HEK293T (cell line): ENCODE measurements around the gene IFNA5.

Experiments
- CTCF ChIA-PET: fragments of 350-600 bp; formaldehyde crosslinking; extraction: SDS; loops from one replicate; lab custom pipeline; 2021; ENCODE audit warnings: antibody characterized with exemption, inconsistent platforms; lab: Yijun Ruan, JAX
- POLR2A ChIA-PET: fragments of 350-600 bp; formaldehyde crosslinking; extraction: SDS; loops from one replicate; lab custom pipeline; 2020; ENCODE audit warnings: antibody characterized with exemption, inconsistent platforms; lab: Yijun Ruan, JAX
- DNase-seq: peaks from one replicate; pipeline ENCODE4 v3.0.0; 2012; ENCODE audit warnings: mixed read lengths; ENCODE audit errors: extremely low spot score
- ARNT ChIP-seq: fragments of 450-650 bp; IDR thresholded peaks from 2 replicates; pipeline ENCODE4 v1.6.1; 2017; ENCODE audit warnings: mild to moderate bottlenecking
- BHLHE40 ChIP-seq: fragments of 450-650 bp; IDR thresholded peaks from 2 replicates; pipeline ENCODE4 v1.6.1; 2016; ENCODE audit warnings: mild to moderate bottlenecking, moderate library complexity, borderline replicate concordance
- CTBP1 ChIP-seq: fragments of 450-650 bp; IDR thresholded peaks from 2 replicates; pipeline ENCODE4 v1.6.1; 2016; ENCODE audit warnings: borderline replicate concordance
- ELF4 ChIP-seq: fragments of 450-650 bp; IDR thresholded peaks from 2 replicates; pipeline ENCODE4 v1.6.1; 2017; ENCODE audit warnings: antibody characterized with exemption
- FOXA1 ChIP-seq: fragments of 450-650 bp; IDR thresholded peaks from 2 replicates; pipeline ENCODE4 v1.6.1; 2016; ENCODE audit warnings: mild to moderate bottlenecking
- FOXK2 ChIP-seq: fragments of 450-650 bp; IDR thresholded peaks from 2 replicates; pipeline ENCODE4 v1.6.1; 2016; ENCODE audit warnings: mild to moderate bottlenecking
- FOXM1 ChIP-seq: fragments of 450-650 bp; IDR thresholded peaks from 2 replicates; pipeline ENCODE4 v1.6.1; 2017; ENCODE audit warnings: mild to moderate bottlenecking, borderline replicate concordance
- HDGF ChIP-seq: fragments of 450-650 bp; IDR thresholded peaks from 2 replicates; pipeline ENCODE4 v1.6.1; 2017; ENCODE audit warnings: antibody characterized with exemption, borderline replicate concordance
- L3MBTL2 ChIP-seq: fragments of 450-650 bp; conservative IDR thresholded peaks from 2 replicates; pipeline ENCODE4 v1.6.1; 2016; ENCODE audit warnings: mild to moderate bottlenecking
- LEF1 ChIP-seq: fragments of 450-650 bp; IDR thresholded peaks from 2 replicates; pipeline ENCODE4 v1.6.1; 2017; ENCODE audit warnings: mild to moderate bottlenecking, borderline replicate concordance
- NFRKB ChIP-seq: fragments of 450-650 bp; IDR thresholded peaks from 2 replicates; pipeline ENCODE4 v1.6.1; 2016; ENCODE audit warnings: mild to moderate bottlenecking, moderate library complexity
- SP1 ChIP-seq: fragments of 450-650 bp; IDR thresholded peaks from 2 replicates; pipeline ENCODE4 v1.6.1; 2017
- SUZ12 ChIP-seq: fragments of 450-650 bp; IDR thresholded peaks from 2 replicates; pipeline ENCODE4 v1.6.1; 2016; ENCODE audit warnings: mild to moderate bottlenecking
- TARDBP ChIP-seq: fragments of 450-650 bp; IDR thresholded peaks from 2 replicates; pipeline ENCODE4 v1.6.1; 2016
- ZNF384 ChIP-seq: fragments of 450-650 bp; IDR thresholded peaks from 2 replicates; pipeline ENCODE4 v1.6.1; 2016
- TF ChIP-seq, protein P1 (sequence below): fragments of 450-650 bp; IDR thresholded peaks from 2 replicates; pipeline ENCODE4 v1.6.1; 2016

IFNA5 gene

DNA sequence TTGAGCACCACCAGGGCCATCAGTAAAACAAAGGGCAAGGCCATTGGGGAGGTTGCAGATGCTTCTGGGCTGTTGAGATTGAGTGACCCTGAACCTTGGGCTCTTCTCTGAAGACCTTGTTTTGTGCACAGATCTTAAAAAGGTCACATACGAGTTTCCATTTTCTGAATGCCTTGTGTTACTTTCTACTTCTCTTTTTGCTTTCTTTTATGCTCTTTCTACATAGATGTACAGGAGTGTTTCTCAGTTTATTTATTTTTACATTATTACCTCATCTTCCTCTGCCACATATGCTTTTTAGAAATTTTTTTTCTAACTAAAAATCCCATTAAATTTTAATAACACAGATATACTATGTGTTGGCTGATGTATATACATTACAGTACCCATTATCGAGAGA, at the start of gene IFNA5:
Gene IFNA5, minus strand, starts transcription at position 101 of the 400 bp plus-strand sequence. Its CDS starts 57 bp downstream, at position 44.
- TF ChIP-seq HDGF (no peak), NFRKB (no peak), SUZ12 (no peak)
- ChIA-PET POLR2A (no interaction called here), CTCF (no interaction called here)
- DNase-seq = no peak

DNA sequence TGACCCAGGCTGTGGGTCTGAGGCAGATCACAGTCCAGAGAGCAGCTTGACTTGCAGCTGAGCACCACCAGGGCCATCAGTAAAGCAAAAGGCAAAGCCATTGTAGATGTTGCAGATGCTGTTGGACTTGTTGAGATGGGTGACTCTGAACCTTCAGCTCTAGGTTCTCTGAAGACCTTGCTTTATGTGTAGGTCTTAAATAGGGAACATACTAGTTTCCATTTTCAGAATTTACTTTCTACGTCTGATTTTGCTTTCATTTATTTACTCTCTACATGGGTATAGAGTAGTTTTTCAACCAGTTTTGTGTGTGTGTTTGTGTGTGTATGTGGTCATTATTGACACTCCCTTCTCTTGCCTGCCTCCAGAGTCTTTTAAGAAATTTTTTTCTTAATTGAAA, 45.7 kb upstream of the IFNA5 start, which contains the start of gene IFNA6:
Gene IFNA6, minus strand, starts transcription at position 101 of the 400 bp plus-strand sequence. Its CDS starts 0 bp downstream, at position 101.
- CTCF ChIA-PET = no interaction called here
- POLR2A ChIA-PET = no interaction called here
- TF ChIP-seq ARNT (no peak), FOXM1 (no peak), HDGF (no peak), FOXK2 (no peak), NFRKB (no peak), FOXA1 (no peak), SP1 (no peak), ZNF384 (no peak), CTBP1 (no peak), ELF4 (no peak)
- TF ChIP-seq, protein P1, sequence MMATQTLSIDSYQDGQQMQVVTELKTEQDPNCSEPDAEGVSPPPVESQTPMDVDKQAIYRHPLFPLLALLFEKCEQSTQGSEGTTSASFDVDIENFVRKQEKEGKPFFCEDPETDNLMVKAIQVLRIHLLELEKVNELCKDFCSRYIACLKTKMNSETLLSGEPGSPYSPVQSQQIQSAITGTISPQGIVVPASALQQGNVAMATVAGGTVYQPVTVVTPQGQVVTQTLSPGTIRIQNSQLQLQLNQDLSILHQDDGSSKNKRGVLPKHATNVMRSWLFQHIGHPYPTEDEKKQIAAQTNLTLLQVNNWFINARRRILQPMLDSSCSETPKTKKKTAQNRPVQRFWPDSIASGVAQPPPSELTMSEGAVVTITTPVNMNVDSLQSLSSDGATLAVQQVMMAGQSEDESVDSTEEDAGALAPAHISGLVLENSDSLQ = no peak
- DNase-seq = no peak

DNA sequence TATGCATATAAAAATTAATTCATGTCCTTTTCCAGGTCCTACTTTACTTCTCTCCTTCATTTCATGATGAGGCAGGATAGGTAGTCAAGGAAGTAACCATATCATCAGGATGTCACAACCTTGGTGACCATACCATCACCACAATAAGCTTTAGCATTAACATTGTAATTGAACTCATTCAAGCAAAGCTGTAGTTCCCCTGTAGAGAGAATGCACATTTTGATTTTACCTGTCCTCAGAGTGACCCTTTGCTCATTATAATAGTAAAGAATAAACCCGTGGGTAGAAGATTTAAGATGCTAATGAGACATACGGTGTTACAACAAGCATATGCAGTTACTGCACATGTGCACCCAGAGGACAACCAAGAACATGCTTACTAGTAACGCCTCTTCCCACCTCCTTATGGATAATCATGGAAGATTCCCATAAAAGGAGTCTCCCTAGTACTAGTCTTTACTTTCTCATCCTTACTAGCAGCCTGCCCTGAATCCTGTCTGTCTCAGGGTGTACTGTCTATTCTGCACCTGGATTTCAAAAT, 43.4 kb upstream of the IFNA5 start:
- DNase-seq = no peak
- POLR2A ChIA-PET = no interaction called here
- CTCF ChIA-PET = no interaction called here
- TF ChIP-seq ARNT (no peak), SUZ12 (no peak), SP1 (no peak), LEF1 (no peak), FOXM1 (no peak), L3MBTL2 (no peak), FOXA1 (no peak), HDGF (no peak), CTBP1 (no peak), BHLHE40 (no peak)
- TF ChIP-seq, protein P1 = no peak

DNA sequence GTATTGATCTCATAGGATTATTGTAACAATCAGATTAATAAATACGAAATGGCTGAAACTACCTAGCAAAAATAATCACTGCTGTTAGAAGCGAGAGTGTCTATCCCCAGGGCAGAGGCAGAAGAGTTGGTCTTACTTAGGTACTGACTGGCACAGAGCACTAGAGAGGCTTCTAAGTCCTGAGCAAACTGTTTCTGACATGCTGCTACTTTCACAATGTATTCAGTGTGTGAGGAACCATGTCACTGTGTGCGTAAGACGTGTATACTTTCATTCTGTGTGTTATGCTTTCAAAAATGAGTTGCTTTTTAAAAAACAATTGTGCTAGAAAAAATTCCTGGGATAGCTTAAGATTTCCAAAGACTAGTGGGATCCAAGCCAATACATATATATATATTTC, 35.6 kb upstream of the IFNA5 start:
- ChIA-PET CTCF (no interaction called here), POLR2A (no interaction called here)
- TF ChIP-seq FOXM1 (no peak), SUZ12 (no peak), FOXA1 (no peak), ZNF384 (no peak), FOXK2 (no peak), LEF1 (no peak), NFRKB (no peak), HDGF (no peak), L3MBTL2 (no peak), ARNT (no peak), SP1 (no peak), ELF4 (no peak), TARDBP (no peak)
- TF ChIP-seq, protein P1 = no peak
- no peak for DNase-seq

DNA sequence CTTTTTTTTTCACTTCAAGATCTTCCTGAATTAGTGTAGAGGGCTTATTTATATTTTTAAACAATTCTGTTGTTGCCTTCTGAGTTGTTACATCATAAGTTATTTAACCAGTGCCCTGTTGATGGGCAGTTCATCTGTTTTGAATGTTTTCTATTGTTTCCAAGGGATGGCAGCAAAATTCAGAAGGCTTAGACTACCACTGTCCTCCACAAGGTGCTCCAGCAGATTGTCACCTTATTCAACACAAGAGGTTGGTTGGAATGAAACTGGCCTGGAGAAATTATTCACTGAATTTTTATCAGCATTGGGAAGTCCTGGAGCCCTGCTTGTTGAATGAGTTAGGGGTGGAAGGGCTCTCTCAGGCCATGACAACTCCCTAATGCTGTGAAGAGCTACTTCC, 31.3 kb upstream of the IFNA5 start:
- TF ChIP-seq NFRKB (no peak), L3MBTL2 (no peak), TARDBP (no peak), FOXK2 (no peak), SP1 (no peak), LEF1 (no peak), ARNT (no peak), ZNF384 (no peak), HDGF (no peak), SUZ12 (no peak), FOXM1 (no peak), BHLHE40 (no peak), FOXA1 (no peak), ELF4 (no peak), CTBP1 (no peak)
- TF ChIP-seq, protein P1 = no peak
- CTCF ChIA-PET = no interaction called here
- DNase-seq = no peak
- POLR2A ChIA-PET = no interaction called here
